Tibial nerve (tissue), 3 donors: ENCODE data around the gene LIPC.

Experiments
- CTCF ChIP-seq, 5 experiments: fragments of 200-600 bp in 3 of 5; fragments of 450-650 bp in 2 of 5; sonication (generic) in 3 of 5; IDR thresholded peaks; one replicate each; pipeline ENCODE4 v1.5.1; 2016 to 2019; ENCODE audit warnings: antibody characterized with exemption in 5 of 5, mild to moderate bottlenecking in 3 of 5, moderate library complexity in 2 of 5
- POLR2A ChIP-seq, 2 donors: fragments of 450-650 bp; IDR thresholded peaks; one replicate each; pipeline ENCODE4 v1.6.1; 2017; ENCODE audit warnings: antibody characterized with exemption in 2 of 2, mild to moderate bottlenecking in 2 of 2, moderate library complexity in 2 of 2

DNA sequence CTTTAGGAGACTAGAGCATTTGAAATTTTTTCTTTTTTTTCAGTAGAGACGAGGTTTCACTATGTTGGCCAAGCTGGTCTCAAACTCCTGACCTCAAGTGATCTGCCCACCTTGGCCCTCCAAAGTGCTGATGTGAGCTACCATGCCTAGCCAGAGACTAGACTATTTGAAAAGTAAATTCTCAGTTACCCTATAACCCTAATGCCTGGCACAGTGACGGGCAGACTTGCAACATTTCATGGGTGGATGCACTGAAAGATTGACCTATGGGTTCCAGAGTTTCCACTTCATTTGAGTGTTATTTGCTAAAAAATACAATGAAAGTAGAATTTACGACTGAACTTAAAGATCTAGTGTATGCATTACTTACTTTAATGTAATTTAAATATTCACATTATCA lies 45.7 kb upstream of the LIPC start:
- TF ChIP-seq POLR2A (IDR thresholded peaks at IDR 0.05) (no peak), CTCF (IDR thresholded peaks at IDR 0.05) (no peak)
